HepG2 (cell line): ENCODE results near the gene FAM20A. TPM values are rescaled to one million over a fixed set of nuclear protein-coding genes. Genes with fewer than 3 reads are reported as not detected.

Experiments used
- AHR ChIP-seq: IDR thresholded peaks from 2 replicates; pipeline ENCODE4 v1.6.1; 2018; ENCODE audit warnings: missing genetic modification reagents, missing compliant biosample characterization
- FOXA1 ChIP-seq, 2 experiments: fragments of 450-650 bp in 1 of 2; sonication (generic) in 1 of 2; formaldehyde crosslinking in 1 of 2; IDR thresholded peaks; 2 replicates each; pipeline versions ENCODE4 v1.4.0 to v1.6.1; 2016 to 2020; ENCODE audit warnings: missing genetic modification reagents in 1 of 2
- MXD3 ChIP-seq: IDR thresholded peaks from 2 replicates; pipeline ENCODE4 v1.6.1; 2016; ENCODE audit warnings: mild to moderate bottlenecking, missing biosample characterization, missing genetic modification reagents
- NFIC ChIP-seq: IDR thresholded peaks from 2 replicates; pipeline ENCODE4 v1.6.1; 2012; ENCODE audit warnings: mild to moderate bottlenecking, low read length, inconsistent platforms
- NFYC ChIP-seq: IDR thresholded peaks from 2 replicates; pipeline ENCODE4 v1.6.1; 2016; ENCODE audit warnings: missing genetic modification reagents, missing compliant biosample characterization
- ZC3H13 ChIP-seq: sonication (generic); formaldehyde crosslinking; IDR thresholded peaks from 2 replicates; pipeline ENCODE4 v1.8.1; 2023; ENCODE audit warnings: mild to moderate bottlenecking, missing genetic modification reagents, moderate library complexity
- ZNF337 ChIP-seq: sonication (generic); formaldehyde crosslinking; IDR thresholded peaks from 2 replicates; pipeline ENCODE4 v1.5.1; 2020; ENCODE audit warnings: missing genetic modification reagents, low read depth, mild to moderate bottlenecking, borderline replicate concordance
- ZNF691 ChIP-seq: sonication (generic); formaldehyde crosslinking; IDR thresholded peaks from 2 replicates; pipeline ENCODE4 v1.4.0; 2020; ENCODE audit warnings: missing genetic modification reagents, low read depth, mild to moderate bottlenecking, borderline replicate concordance
- ZNF720 ChIP-seq: sonication (generic); formaldehyde crosslinking; IDR thresholded peaks from 2 replicates; pipeline ENCODE4 v1.4.0; 2020; ENCODE audit warnings: missing genetic modification reagents
- ZNF768 ChIP-seq: sonication (generic); formaldehyde crosslinking; IDR thresholded peaks from 2 replicates; pipeline ENCODE4 v1.4.0; 2020; ENCODE audit warnings: missing genetic modification reagents
- ZNF792 ChIP-seq: IDR thresholded peaks from 2 replicates; pipeline ENCODE4 v1.6.1; 2016
- ZNF878 ChIP-seq: sonication (generic); formaldehyde crosslinking; IDR thresholded peaks from 2 replicates; pipeline ENCODE4 v1.8.1; 2023; ENCODE audit warnings: mild to moderate bottlenecking, missing genetic modification reagents, moderate library complexity
- polyA plus RNA-seq, 8 experiments: library from polyadenylated mRNA; depleted of rRNA in 3 of 8; stranded (reverse) in 7 of 8; unstranded in 1 of 8; fragments of >200 nt; fragmentation: Illumina TruSeq in 4 of 8; extraction: Trizol in 4 of 8; gene quantifications; 2 replicates each; pipeline versions ENCODE4 v1.2.1 to v1.2.3, GENCODE V29; 2011 to 2016; ENCODE audit warnings: low read depth in 4 of 8, missing spikeins in 1 of 8, mixed read lengths in 1 of 8; ENCODE audit not compliant: insufficient read depth in 1 of 8
- total RNA-seq, 5 experiments: library from RNA; depleted of rRNA; stranded (reverse); fragments of >200 nt; fragmentation: Illumina TruSeq; extraction: Trizol; gene quantifications; 2 replicates each; pipeline ENCODE4 v1.2.3, GENCODE V29; 2016; ENCODE audit warnings: low read depth in 1 of 5
- TF ChIP-seq, protein P1 (sequence below): sonication (generic); formaldehyde crosslinking; IDR thresholded peaks from 2 replicates; pipeline ENCODE4 v1.5.0; 2020; ENCODE audit warnings: missing genetic modification reagents
- TF ChIP-seq, protein P2 (sequence below): sonication (generic); formaldehyde crosslinking; IDR thresholded peaks from 2 replicates; pipeline ENCODE4 v1.5.1; 2020; ENCODE audit warnings: mild to moderate bottlenecking, missing genetic modification reagents, moderate library complexity
- TF ChIP-seq, protein P3 (sequence below): sonication (generic); formaldehyde crosslinking; IDR thresholded peaks from 2 replicates; pipeline ENCODE4 v1.5.0; 2020; ENCODE audit warnings: mild to moderate bottlenecking, missing genetic modification reagents, borderline replicate concordance

FAM20A gene
- total and polyA plus RNA-seq, 2 of the 13 experiments (the other 11 are each of a cell fraction or from before 2014, with no cell fraction given) = 9.3 to 20.7 TPM

GRCh38 chr17:68511671-68512246 is 89.4 kb downstream of the FAM20A start (continued):
- TF ChIP-seq, protein P1, sequence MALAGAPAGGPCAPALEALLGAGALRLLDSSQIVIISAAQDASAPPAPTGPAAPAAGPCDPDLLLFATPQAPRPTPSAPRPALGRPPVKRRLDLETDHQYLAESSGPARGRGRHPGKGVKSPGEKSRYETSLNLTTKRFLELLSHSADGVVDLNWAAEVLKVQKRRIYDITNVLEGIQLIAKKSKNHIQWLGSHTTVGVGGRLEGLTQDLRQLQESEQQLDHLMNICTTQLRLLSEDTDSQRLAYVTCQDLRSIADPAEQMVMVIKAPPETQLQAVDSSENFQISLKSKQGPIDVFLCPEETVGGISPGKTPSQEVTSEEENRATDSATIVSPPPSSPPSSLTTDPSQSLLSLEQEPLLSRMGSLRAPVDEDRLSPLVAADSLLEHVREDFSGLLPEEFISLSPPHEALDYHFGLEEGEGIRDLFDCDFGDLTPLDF (CRISPR knock-in tag) = peak; percentile 51; the same call in 1 of the 2 replicates
- TF ChIP-seq ZNF691 (CRISPR knock-in tag) = 0 out of 2 replicates have a peak, but pooled peaks have one; percentile 52
- TF ChIP-seq, protein P2, sequence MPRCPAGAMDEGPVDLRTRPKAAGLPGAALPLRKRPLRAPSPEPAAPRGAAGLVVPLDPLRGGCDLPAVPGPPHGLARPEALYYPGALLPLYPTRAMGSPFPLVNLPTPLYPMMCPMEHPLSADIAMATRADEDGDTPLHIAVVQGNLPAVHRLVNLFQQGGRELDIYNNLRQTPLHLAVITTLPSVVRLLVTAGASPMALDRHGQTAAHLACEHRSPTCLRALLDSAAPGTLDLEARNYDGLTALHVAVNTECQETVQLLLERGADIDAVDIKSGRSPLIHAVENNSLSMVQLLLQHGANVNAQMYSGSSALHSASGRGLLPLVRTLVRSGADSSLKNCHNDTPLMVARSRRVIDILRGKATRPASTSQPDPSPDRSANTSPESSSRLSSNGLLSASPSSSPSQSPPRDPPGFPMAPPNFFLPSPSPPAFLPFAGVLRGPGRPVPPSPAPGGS (CRISPR knock-in tag) = peak; percentile 19; the same call in 1 of the 2 replicates
- no peak for TF ChIP-seq FOXA1 (IDR thresholded peaks at IDR 0.05)
- TF ChIP-seq FOXA1 (CRISPR knock-in tag; IDR thresholded peaks at IDR 0.05) = 0 out of 2 replicates have a peak, but pooled peaks have one; percentile 0
- TF ChIP-seq ZNF720 (CRISPR knock-in tag) = 0 out of 2 replicates have a peak, but pooled peaks have one; percentile 25
- TF ChIP-seq NFYC = no peak
- TF ChIP-seq, protein P3, sequence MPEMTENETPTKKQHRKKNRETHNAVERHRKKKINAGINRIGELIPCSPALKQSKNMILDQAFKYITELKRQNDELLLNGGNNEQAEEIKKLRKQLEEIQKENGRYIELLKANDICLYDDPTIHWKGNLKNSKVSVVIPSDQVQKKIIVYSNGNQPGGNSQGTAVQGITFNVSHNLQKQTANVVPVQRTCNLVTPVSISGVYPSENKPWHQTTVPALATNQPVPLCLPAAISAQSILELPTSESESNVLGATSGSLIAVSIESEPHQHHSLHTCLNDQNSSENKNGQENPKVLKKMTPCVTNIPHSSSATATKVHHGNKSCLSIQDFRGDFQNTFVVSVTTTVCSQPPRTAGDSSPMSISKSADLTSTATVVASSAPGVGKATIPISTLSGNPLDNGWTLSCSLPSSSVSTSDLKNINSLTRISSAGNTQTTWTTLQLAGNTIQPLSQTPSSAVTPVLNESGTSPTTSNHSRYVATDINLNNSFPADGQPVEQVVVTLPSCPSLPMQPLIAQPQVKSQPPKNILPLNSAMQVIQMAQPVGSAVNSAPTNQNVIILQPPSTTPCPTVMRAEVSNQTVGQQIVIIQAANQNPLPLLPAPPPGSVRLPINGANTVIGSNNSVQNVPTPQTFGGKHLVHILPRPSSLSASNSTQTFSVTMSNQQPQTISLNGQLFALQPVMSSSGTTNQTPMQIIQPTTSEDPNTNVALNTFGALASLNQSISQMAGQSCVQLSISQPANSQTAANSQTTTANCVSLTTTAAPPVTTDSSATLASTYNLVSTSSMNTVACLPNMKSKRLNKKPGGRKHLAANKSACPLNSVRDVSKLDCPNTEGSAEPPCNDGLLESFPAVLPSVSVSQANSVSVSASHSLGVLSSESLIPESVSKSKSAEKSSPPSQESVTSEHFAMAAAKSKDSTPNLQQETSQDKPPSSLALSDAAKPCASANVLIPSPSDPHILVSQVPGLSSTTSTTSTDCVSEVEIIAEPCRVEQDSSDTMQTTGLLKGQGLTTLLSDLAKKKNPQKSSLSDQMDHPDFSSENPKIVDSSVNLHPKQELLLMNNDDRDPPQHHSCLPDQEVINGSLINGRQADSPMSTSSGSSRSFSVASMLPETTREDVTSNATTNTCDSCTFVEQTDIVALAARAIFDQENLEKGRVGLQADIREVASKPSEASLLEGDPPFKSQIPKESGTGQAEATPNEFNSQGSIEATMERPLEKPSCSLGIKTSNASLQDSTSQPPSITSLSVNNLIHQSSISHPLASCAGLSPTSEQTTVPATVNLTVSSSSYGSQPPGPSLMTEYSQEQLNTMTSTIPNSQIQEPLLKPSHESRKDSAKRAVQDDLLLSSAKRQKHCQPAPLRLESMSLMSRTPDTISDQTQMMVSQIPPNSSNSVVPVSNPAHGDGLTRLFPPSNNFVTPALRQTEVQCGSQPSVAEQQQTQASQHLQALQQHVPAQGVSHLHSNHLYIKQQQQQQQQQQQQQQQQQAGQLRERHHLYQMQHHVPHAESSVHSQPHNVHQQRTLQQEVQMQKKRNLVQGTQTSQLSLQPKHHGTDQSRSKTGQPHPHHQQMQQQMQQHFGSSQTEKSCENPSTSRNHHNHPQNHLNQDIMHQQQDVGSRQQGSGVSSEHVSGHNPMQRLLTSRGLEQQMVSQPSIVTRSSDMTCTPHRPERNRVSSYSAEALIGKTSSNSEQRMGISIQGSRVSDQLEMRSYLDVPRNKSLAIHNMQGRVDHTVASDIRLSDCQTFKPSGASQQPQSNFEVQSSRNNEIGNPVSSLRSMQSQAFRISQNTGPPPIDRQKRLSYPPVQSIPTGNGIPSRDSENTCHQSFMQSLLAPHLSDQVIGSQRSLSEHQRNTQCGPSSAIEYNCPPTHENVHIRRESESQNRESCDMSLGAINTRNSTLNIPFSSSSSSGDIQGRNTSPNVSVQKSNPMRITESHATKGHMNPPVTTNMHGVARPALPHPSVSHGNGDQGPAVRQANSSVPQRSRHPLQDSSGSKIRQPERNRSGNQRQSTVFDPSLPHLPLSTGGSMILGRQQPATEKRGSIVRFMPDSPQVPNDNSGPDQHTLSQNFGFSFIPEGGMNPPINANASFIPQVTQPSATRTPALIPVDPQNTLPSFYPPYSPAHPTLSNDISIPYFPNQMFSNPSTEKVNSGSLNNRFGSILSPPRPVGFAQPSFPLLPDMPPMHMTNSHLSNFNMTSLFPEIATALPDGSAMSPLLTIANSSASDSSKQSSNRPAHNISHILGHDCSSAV (CRISPR knock-in tag) = no peak
- TF ChIP-seq ZNF878 (CRISPR knock-in tag) = peak; percentile 51; the same call in 1 of the 2 replicates
- TF ChIP-seq ZC3H13 (CRISPR knock-in tag) = peak; percentile 62
- 0 out of 2 replicates have a peak, but pooled peaks have one; percentile 44 for TF ChIP-seq ZNF792 (CRISPR knock-in tag)
- TF ChIP-seq NFIC = no peak
- peak; percentile 49; the same call in 1 of the 2 replicates for TF ChIP-seq AHR
- TF ChIP-seq ZNF768 = no peak; the same call in 1 of the 2 replicates
- TF ChIP-seq ZNF337 (CRISPR knock-in tag) = 0 out of 2 replicates have a peak, but pooled peaks have one; percentile 51
- TF ChIP-seq MXD3 (CRISPR knock-in tag) = peak; percentile 90
